ENCODE measurements around the gene USP40.

Gene USP40

DNA sequence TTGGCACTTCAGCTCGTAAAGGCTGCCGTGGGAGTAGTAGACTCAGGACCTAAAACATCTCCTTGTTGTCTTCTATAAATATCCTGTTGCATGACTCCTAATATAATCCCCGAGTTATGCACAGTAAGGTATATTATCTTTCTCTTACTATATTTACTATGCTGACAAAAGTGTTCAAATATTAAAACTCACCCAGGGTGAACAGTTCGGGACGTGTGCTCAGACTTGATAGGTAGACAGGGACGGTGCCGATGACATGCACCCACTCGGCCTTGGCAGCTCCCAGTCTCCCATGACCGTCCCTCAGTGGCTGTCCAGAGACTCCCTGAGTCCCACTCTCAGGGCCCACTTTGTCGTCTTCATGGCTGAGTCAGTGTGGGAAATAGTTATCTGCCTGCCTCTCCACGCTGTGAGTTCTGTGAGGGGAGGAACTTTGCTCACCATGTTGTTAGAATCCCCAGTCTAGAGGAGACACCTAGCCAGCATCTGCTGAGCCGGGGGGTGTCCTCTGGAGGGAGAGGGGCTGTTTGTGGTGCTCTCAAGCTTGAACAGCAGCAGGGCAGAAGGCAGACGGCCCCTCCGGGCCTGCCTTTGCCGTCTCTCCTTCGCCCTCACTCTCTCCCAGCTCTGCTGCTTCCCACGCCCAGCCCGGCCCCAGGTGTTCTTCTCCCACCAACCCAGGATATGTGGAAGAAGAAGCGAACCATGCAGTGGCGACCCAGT, 137.2 kb downstream of the USP40 start:
- Histone ChIP-seq H3K9me3 (ENCODE audit: insufficient read depth, low read length, severe bottlenecking) (no peaks in the 10 kb centered on the region), H3K4me3 (ENCODE audit: low read depth in 1 of 2, low read length in 2 of 2) (no peak overlapping the region), H3K27me3 (ENCODE audit: insufficient read depth, low read length, poor library complexity) (no peaks in the 10 kb centered on the region), H3K36me3 (ENCODE audit: insufficient read depth, low read length) (no peaks in the 10 kb centered on the region), H3K4me2 (ENCODE audit: insufficient read depth, low read length) (no peak overlapping the region), H3K9ac (ENCODE audit: low read depth, low read length) (no peak overlapping the region), H2AFZ (ENCODE audit: low read depth, low read length) (no peak overlapping the region), H3K79me2 (ENCODE audit: insufficient read depth, low read length) (peaks cover 1% of the 10 kb centered on the region; the same call in 1 of the 2 replicates), H3K27ac (ENCODE audit: low read length) (no peak overlapping the region), H4K20me1 (ENCODE audit: insufficient read depth, low read length) (peaks cover 10% of the 10 kb centered on the region; the same call in 1 of the 2 replicates), H3K4me1 (ENCODE audit: insufficient read depth, low read length) (no peaks in the 10 kb centered on the region)
- ATAC-seq (ENCODE audit: insufficient read depth, low read depth), result no peak
- no peak for TF ChIP-seq EZH2 (IDR thresholded peaks at IDR 0.05; ENCODE audit: borderline replicate concordance, low read depth, low read length, severe bottlenecking)
- TF ChIP-seq CTCF (IDR thresholded peaks at IDR 0.05; ENCODE audit: borderline replicate concordance, extremely low read depth, low read length, poor library complexity, severe bottlenecking), result no peak
- DNase-seq, result no peak

DNA sequence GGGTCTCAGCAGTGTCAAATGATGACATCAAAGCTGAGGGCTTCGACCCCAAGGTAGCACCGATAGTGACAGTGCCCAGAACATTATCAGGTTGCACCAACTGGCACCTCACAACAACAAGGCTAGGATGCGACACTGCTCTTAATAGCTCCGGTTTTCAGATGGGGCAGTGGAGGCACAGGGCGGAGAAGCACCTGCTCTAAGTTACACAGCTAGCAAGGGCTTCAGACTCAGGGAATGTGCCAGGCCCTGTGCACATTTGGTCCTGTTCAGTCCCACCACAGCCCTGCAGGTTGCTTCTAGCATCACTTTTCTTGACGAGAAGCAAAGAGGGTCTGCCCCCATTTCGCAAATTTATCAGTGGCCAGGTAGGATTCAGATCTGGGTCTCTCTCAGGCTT, 138.1 kb downstream of the USP40 start:
- H3K27me3 ChIP-seq (ENCODE audit: insufficient read depth, low read length, poor library complexity), result no peaks in the 10 kb centered on the region
- H3K27ac ChIP-seq (ENCODE audit: low read length), result no peak overlapping the region
- H3K4me1 ChIP-seq (ENCODE audit: insufficient read depth, low read length), result no peaks in the 10 kb centered on the region
- H2AFZ ChIP-seq (ENCODE audit: low read depth, low read length), result no peak overlapping the region
- H3K36me3 ChIP-seq (ENCODE audit: insufficient read depth, low read length), result no peaks in the 10 kb centered on the region
- H3K9ac ChIP-seq (ENCODE audit: low read depth, low read length), result no peak overlapping the region
- no peak overlapping the region for H3K4me3 ChIP-seq (ENCODE audit: low read depth in 1 of 2, low read length in 2 of 2)
- DNase-seq, result no peak
- TF ChIP-seq EZH2 (IDR thresholded peaks at IDR 0.05; ENCODE audit: borderline replicate concordance, low read depth, low read length, severe bottlenecking), result no peak
- TF ChIP-seq CTCF (IDR thresholded peaks at IDR 0.05; ENCODE audit: borderline replicate concordance, extremely low read depth, low read length, poor library complexity, severe bottlenecking), result no peak
- H3K9me3 ChIP-seq (ENCODE audit: insufficient read depth, low read length, severe bottlenecking), result no peaks in the 10 kb centered on the region
- H4K20me1 ChIP-seq (ENCODE audit: insufficient read depth, low read length), result peaks cover 10% of the 10 kb centered on the region; the same call in 1 of the 2 replicates
- ATAC-seq (ENCODE audit: insufficient read depth, low read depth), result no peak
- peaks cover 4% of the 10 kb centered on the region; the same call in 1 of the 2 replicates for H3K79me2 ChIP-seq (ENCODE audit: insufficient read depth, low read length)
- H3K4me2 ChIP-seq (ENCODE audit: insufficient read depth, low read length), result no peak overlapping the region

GRCh38 chr2:233428008-233428407, 138.6 kb downstream of the USP40 start:
- Histone ChIP-seq H3K27me3 (ENCODE audit: insufficient read depth, low read length, poor library complexity) (no peaks in the 10 kb centered on the region), H2AFZ (ENCODE audit: low read depth, low read length) (no peak overlapping the region), H4K20me1 (ENCODE audit: insufficient read depth, low read length) (peaks cover 10% of the 10 kb centered on the region; the same call in 1 of the 2 replicates), H3K9ac (ENCODE audit: low read depth, low read length) (no peak overlapping the region), H3K27ac (ENCODE audit: low read length) (no peak overlapping the region), H3K79me2 (ENCODE audit: insufficient read depth, low read length) (peaks cover 4% of the 10 kb centered on the region; the same call in 1 of the 2 replicates), H3K4me1 (ENCODE audit: insufficient read depth, low read length) (no peaks in the 10 kb centered on the region), H3K36me3 (ENCODE audit: insufficient read depth, low read length) (no peaks in the 10 kb centered on the region), H3K4me2 (ENCODE audit: insufficient read depth, low read length) (no peak overlapping the region), H3K4me3 (ENCODE audit: low read depth in 1 of 2, low read length in 2 of 2) (no peak overlapping the region), H3K9me3 (ENCODE audit: insufficient read depth, low read length, severe bottlenecking) (no peaks in the 10 kb centered on the region)
- peak; percentile 44; the same call in 1 of the 3 replicates for ATAC-seq (ENCODE audit: insufficient read depth, low read depth)
- no peak for DNase-seq
- TF ChIP-seq EZH2 (IDR thresholded peaks at IDR 0.05; ENCODE audit: borderline replicate concordance, low read depth, low read length, severe bottlenecking) (no peak), CTCF (IDR thresholded peaks at IDR 0.05; ENCODE audit: borderline replicate concordance, extremely low read depth, low read length, poor library complexity, severe bottlenecking) (no peak)
